MM.1S (cell line): ENCODE measurements around the gene FAM120A.

ENCODE experiments used
- DNase-seq: peaks from one replicate; pipeline ENCODE4 v3.0.0-alpha.2; 2015
- H2AFZ ChIP-seq: fragments of 300-600 bp; sonication (generic); 2 replicates; pipeline ENCODE4 v1.6.0; 2016; ENCODE audit warnings: antibody characterized with exemption, low read length
- H3F3A ChIP-seq: fragments of 300-600 bp; sonication (generic); 2 replicates; pipeline ENCODE4 v1.6.1; 2016; ENCODE audit warnings: mild to moderate bottlenecking, antibody characterized with exemption, low read length, moderate library complexity, mixed read lengths; ENCODE audit not compliant: insufficient read depth
- H3K27ac ChIP-seq: fragments of 300-600 bp; sonication (generic); 2 replicates; pipeline ENCODE4 v1.5.1; 2016; ENCODE audit warnings: mild to moderate bottlenecking, low read length
- H3K27me3 ChIP-seq: fragments of 300-600 bp; sonication (generic); replicated peaks from 2 replicates; pipeline ENCODE4 v1.6.0; 2016; ENCODE audit warnings: low read length; ENCODE audit not compliant: insufficient read depth
- H3K36me3 ChIP-seq: fragments of 300-600 bp; sonication (generic); replicated peaks from 2 replicates; pipeline ENCODE4 v1.6.1; 2016; ENCODE audit warnings: mild to moderate bottlenecking, low read length, mixed read lengths; ENCODE audit not compliant: insufficient read depth
- H3K4me1 ChIP-seq: fragments of 300-600 bp; sonication (generic); 2 replicates; pipeline ENCODE4 v1.6.1; 2016; ENCODE audit warnings: low read length, mixed read lengths
- H3K4me2 ChIP-seq: fragments of 300-600 bp; sonication (generic); 2 replicates; pipeline ENCODE4 v1.6.0; 2016; ENCODE audit warnings: low read depth, low read length
- H3K4me3 ChIP-seq: fragments of 300-600 bp; sonication (generic); 2 replicates; pipeline ENCODE4 v1.5.1; 2016; ENCODE audit warnings: low read length, mixed read lengths
- H3K79me2 ChIP-seq: fragments of 300-600 bp; sonication (generic); 2 replicates; pipeline ENCODE4 v1.6.1; 2016; ENCODE audit warnings: mixed run types, low read length, mixed read lengths
- H3K9ac ChIP-seq: fragments of 300-600 bp; sonication (generic); 2 replicates; pipeline ENCODE4 v1.6.1; 2016; ENCODE audit warnings: low read length, mixed read lengths
- H3K9me2 ChIP-seq: fragments of 300-600 bp; sonication (generic); replicated peaks from 2 replicates; pipeline ENCODE4 v1.6.1; 2016; ENCODE audit warnings: mild to moderate bottlenecking, low read length, mixed read lengths; ENCODE audit not compliant: insufficient read depth
- H3K9me3 ChIP-seq: fragments of 300-600 bp; sonication (generic); replicated peaks from 2 replicates; pipeline ENCODE4 v1.6.1; 2016; ENCODE audit warnings: mild to moderate bottlenecking, low read length, mixed read lengths; ENCODE audit not compliant: insufficient read depth
- H4K20me1 ChIP-seq: fragments of 300-600 bp; sonication (generic); 2 replicates; pipeline ENCODE4 v1.6.1; 2016; ENCODE audit warnings: mild to moderate bottlenecking, low read length, moderate library complexity, mixed read lengths; ENCODE audit not compliant: insufficient read depth
- EZH2 ChIP-seq: fragments of 300-600 bp; sonication (generic); optimal IDR thresholded peaks from 2 replicates; pipeline ENCODE3; 2017; ENCODE audit warnings: low read depth, mild to moderate bottlenecking, antibody characterized with exemption, low read length, mixed read lengths
- EZH2phosphoT487 ChIP-seq: fragments of 300-600 bp; sonication (generic); IDR thresholded peaks from 2 replicates; pipeline ENCODE4 v1.6.1; 2018; ENCODE audit warnings: antibody characterized with exemption, low read length
- TF ChIP-seq, protein P1 (sequence below): fragments of 300-600 bp; sonication (generic); IDR thresholded peaks from 2 replicates; pipeline ENCODE4 v1.5.1; 2016; ENCODE audit warnings: antibody characterized with exemption, low read length, mixed read lengths

Gene FAM120A

DNA sequence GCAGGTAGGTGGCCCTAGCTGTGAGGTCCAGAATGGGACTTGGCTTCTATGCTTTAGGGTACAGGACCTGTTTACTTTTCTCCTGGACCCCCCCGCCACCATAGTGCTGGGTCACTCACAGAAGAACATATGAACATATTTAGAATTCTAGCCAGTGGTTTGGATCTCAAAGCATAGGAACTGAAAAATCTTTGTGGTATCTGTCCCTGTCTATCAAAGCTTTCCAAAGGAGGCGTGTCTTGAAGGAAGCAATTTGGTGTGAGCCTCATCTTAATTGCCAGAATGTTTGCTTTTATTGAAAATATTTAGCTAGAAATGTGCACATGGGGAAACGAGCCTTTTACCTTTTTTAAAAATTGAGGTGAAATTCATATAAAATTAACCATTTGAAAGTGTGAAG lies 131.1 kb downstream of the FAM120A start:
- Histone ChIP-seq H3K36me3 (no peaks in the 10 kb centered on the region), H3K4me2 (no peak overlapping the region), H3K9me3 (no peaks in the 10 kb centered on the region), H3K4me3 (no peak overlapping the region), H3K9me2 (no peaks in the 10 kb centered on the region), H3K9ac (no peak overlapping the region), H3K27me3 (no peaks in the 10 kb centered on the region), H4K20me1 (no peaks in the 10 kb centered on the region; the same call in none of the 2 replicates), H3K27ac (no peak overlapping the region), H3F3A (no peaks in the 10 kb centered on the region), H3K79me2 (peaks cover 97% of the 10 kb centered on the region), H2AFZ (no peak overlapping the region), H3K4me1 (0 out of 2 replicates have a peak, but pooled peaks cover 3% of the 10 kb centered on the region)
- no peak for DNase-seq
- TF ChIP-seq EZH2, result no peak
- no peak for TF ChIP-seq EZH2phosphoT487
- TF ChIP-seq, protein P1, sequence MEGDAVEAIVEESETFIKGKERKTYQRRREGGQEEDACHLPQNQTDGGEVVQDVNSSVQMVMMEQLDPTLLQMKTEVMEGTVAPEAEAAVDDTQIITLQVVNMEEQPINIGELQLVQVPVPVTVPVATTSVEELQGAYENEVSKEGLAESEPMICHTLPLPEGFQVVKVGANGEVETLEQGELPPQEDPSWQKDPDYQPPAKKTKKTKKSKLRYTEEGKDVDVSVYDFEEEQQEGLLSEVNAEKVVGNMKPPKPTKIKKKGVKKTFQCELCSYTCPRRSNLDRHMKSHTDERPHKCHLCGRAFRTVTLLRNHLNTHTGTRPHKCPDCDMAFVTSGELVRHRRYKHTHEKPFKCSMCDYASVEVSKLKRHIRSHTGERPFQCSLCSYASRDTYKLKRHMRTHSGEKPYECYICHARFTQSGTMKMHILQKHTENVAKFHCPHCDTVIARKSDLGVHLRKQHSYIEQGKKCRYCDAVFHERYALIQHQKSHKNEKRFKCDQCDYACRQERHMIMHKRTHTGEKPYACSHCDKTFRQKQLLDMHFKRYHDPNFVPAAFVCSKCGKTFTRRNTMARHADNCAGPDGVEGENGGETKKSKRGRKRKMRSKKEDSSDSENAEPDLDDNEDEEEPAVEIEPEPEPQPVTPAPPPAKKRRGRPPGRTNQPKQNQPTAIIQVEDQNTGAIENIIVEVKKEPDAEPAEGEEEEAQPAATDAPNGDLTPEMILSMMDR, result no peak

DNA sequence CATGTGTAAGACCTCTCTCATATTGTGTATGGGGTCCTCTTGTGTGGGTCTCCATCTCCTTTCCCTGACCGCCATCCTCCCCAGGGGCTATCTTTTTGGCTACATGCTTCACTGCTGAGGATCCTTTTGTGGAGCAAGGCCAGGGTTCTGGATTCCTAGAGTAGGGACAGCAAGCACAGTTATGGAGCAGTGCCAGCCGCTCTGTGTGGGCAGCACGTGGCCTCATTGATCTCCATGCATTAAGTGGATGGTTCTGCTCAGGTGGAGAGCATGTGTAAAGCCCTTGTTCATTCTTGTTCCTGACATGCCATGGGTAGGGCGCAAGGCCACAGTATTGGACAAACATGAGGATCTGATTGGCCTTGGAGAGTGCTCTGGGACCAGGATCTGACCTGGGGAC lies 133.8 kb downstream of the FAM120A start:
- Histone ChIP-seq H3K4me2 (no peak overlapping the region), H3K27ac (no peak overlapping the region), H3K9ac (no peak overlapping the region), H3K9me2 (no peaks in the 10 kb centered on the region), H3F3A (no peaks in the 10 kb centered on the region), H4K20me1 (no peaks in the 10 kb centered on the region; the same call in none of the 2 replicates), H3K4me1 (no peaks in the 10 kb centered on the region), H3K9me3 (no peaks in the 10 kb centered on the region), H3K36me3 (no peaks in the 10 kb centered on the region), H3K27me3 (no peaks in the 10 kb centered on the region), H2AFZ (no peak overlapping the region), H3K79me2 (peaks cover 79% of the 10 kb centered on the region), H3K4me3 (no peak overlapping the region)
- no peak for TF ChIP-seq EZH2phosphoT487
- TF ChIP-seq, protein P1, result no peak
- no peak for TF ChIP-seq EZH2
- DNase-seq, result no peak

DNA sequence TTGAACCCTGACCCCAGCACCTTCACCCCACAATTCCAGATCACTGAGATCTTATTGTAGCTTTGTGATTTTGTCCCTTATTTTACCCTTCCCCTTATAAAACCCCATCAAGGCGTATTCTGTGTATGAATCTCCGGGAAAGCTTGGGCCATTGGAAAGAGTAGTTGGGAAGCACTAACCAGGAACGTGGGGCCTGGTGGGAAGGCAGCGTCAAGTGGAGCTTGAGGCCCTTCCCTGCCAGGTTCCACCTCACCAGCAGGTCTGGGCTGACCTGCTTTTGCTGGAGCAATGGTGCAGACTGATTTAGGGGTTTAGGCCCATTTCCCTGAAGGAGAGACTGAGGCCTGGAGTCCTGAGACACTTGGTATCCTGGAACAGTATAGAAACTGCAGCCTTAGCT lies 134.2 kb downstream of the FAM120A start:
- H3K9ac ChIP-seq, result no peak overlapping the region
- DNase-seq, result no peak
- no peak overlapping the region for H3K4me3 ChIP-seq
- no peaks in the 10 kb centered on the region for H3K36me3 ChIP-seq
- TF ChIP-seq EZH2phosphoT487, result no peak
- TF ChIP-seq EZH2, result no peak
- TF ChIP-seq, protein P1, result no peak
- no peaks in the 10 kb centered on the region for H3K9me3 ChIP-seq
- H2AFZ ChIP-seq, result no peak overlapping the region
- H3K9me2 ChIP-seq, result no peaks in the 10 kb centered on the region
- H4K20me1 ChIP-seq, result no peaks in the 10 kb centered on the region; the same call in none of the 2 replicates
- no peaks in the 10 kb centered on the region for H3K27me3 ChIP-seq
- H3K27ac ChIP-seq, result no peak overlapping the region
- H3K79me2 ChIP-seq, result peaks cover 75% of the 10 kb centered on the region
- no peak overlapping the region for H3K4me2 ChIP-seq
- no peaks in the 10 kb centered on the region for H3F3A ChIP-seq
- H3K4me1 ChIP-seq, result no peaks in the 10 kb centered on the region
